RWPE2 (cell line): ENCODE data around the gene SLAMF6.
A peak's percentile ranks its signal among the peaks of the same experiment; 100 is the strongest.
"Not testable (repeated sequence)": the region's sequence is repeated elsewhere in the genome, so short reads cannot be mapped to it uniquely, and the experiment has no call there.

ENCODE experiments used
- ATAC-seq: fragments of 200-7000 bp; cut with Tn5 transposase; 3 replicates; pipeline ENCODE4 v1.9.1; 2021; ENCODE audit warnings: low read depth
- DNase-seq: peaks from one replicate; pipeline ENCODE4 v3.0.0-alpha.2; 2020; ENCODE audit warnings: low spot score
- H3K27ac ChIP-seq: fragments of 450-650 bp; 2 replicates; pipeline ENCODE4 v1.5.1; 2017; ENCODE audit warnings: mild to moderate bottlenecking; ENCODE audit not compliant: poor library complexity, severe bottlenecking
- H3K27me3 ChIP-seq: fragments of 250-450 bp; sonication (Bioruptor Pico); 2 replicates; pipeline ENCODE4 v1.5.1; 2021; ENCODE audit warnings: mild to moderate bottlenecking, moderate library complexity; ENCODE audit not compliant: insufficient read depth, poor library complexity, severe bottlenecking
- H3K36me3 ChIP-seq: fragments of 250-450 bp; sonication (Bioruptor Pico); 2 replicates; pipeline ENCODE4 v1.5.1; 2020; ENCODE audit warnings: low read depth, mild to moderate bottlenecking, moderate library complexity
- H3K4me1 ChIP-seq: fragments of 250-450 bp; sonication (Bioruptor Pico); 2 replicates; pipeline ENCODE4 v1.5.1; 2021; ENCODE audit warnings: mild to moderate bottlenecking, moderate library complexity; ENCODE audit not compliant: insufficient read depth, poor library complexity, severe bottlenecking
- H3K4me3 ChIP-seq: fragments of 250-450 bp; sonication (Bioruptor Pico); 2 replicates; pipeline ENCODE4 v1.5.1; 2021; ENCODE audit warnings: mild to moderate bottlenecking, moderate library complexity; ENCODE audit not compliant: severe bottlenecking
- H3K9me3 ChIP-seq: fragments of 250-450 bp; sonication (Bioruptor Pico); 2 replicates; pipeline ENCODE4 v1.5.1; 2021; ENCODE audit warnings: mild to moderate bottlenecking, moderate library complexity; ENCODE audit not compliant: severe bottlenecking
- TF ChIP-seq, protein P1 (sequence below): fragments of 450-650 bp; IDR thresholded peaks from one replicate; pipeline ENCODE4 v1.5.1; 2017; ENCODE audit warnings: mild to moderate bottlenecking, moderate library complexity; ENCODE audit not compliant: poor library complexity, severe bottlenecking

Gene SLAMF6

DNA sequence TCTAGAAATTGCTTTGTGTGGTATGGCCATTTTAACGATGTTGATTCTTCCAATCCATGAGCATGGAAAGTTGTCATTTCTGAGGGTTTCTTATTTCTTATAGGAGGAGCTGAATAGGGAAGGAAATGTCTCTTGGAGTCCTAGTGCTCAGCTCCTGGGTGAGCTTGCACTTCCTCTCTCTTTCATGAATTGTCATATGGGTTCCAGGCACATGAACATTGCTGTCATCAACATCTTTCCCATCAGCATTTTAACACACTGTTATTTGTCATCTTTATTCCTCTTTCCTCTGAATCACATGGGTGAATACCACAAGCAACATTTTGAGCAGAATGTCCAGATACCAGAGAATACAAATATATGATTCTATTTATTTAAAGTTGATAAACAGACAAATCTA lies 23.4 kb downstream of the SLAMF6 start:
- H3K4me3 ChIP-seq: no peak overlapping the region
- H3K4me1 ChIP-seq: no peaks in the 10 kb centered on the region
- TF ChIP-seq, protein P1, sequence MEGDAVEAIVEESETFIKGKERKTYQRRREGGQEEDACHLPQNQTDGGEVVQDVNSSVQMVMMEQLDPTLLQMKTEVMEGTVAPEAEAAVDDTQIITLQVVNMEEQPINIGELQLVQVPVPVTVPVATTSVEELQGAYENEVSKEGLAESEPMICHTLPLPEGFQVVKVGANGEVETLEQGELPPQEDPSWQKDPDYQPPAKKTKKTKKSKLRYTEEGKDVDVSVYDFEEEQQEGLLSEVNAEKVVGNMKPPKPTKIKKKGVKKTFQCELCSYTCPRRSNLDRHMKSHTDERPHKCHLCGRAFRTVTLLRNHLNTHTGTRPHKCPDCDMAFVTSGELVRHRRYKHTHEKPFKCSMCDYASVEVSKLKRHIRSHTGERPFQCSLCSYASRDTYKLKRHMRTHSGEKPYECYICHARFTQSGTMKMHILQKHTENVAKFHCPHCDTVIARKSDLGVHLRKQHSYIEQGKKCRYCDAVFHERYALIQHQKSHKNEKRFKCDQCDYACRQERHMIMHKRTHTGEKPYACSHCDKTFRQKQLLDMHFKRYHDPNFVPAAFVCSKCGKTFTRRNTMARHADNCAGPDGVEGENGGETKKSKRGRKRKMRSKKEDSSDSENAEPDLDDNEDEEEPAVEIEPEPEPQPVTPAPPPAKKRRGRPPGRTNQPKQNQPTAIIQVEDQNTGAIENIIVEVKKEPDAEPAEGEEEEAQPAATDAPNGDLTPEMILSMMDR: no peak
- no peaks in the 10 kb centered on the region for H3K36me3 ChIP-seq
- H3K27ac ChIP-seq: no peak overlapping the region
- H3K27me3 ChIP-seq: no peaks in the 10 kb centered on the region
- H3K9me3 ChIP-seq: no peaks in the 10 kb centered on the region
- DNase-seq (no peak), ATAC-seq (no peak)

DNA sequence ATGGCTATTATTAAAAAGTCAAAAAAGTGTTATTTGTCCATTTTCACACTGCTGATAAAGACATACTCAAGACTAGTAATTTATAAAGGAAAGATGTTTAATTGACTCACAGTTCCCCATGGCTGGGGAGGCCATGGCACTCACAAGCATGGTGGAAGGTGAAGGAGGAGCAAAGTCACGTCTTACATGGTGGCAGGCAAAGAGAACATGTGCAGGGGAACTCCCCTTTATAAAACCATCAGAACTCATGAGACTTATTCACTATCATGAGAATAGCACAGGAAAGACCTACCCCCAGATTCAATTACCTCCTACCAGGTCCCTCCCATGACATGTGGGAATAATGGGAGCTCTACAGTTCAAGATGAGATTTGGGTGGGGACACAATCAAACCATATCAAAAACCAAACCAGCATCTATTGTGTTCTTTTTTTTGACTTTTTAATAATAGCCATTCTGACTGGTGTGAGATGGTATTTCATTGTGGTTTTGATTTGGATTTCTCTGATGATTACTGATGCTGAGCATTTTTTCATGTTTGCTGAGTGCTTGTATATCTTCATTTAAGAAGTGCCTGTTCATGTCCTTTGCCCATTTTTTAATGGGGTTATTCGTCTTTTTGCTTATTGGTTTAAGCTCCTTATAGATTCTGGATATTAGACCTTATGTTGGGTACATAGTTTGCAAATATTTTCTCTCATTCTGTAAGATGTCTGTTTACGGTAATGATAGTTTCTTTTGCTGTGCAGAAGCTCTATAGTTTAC lies 24.6 kb downstream of the SLAMF6 start:
- H3K27ac ChIP-seq, H3K4me3 ChIP-seq, DNase-seq, H3K27me3 ChIP-seq, H3K9me3 ChIP-seq, H3K4me1 ChIP-seq, H3K36me3 ChIP-seq, ATAC-seq: not testable (repeated sequence)

DNA sequence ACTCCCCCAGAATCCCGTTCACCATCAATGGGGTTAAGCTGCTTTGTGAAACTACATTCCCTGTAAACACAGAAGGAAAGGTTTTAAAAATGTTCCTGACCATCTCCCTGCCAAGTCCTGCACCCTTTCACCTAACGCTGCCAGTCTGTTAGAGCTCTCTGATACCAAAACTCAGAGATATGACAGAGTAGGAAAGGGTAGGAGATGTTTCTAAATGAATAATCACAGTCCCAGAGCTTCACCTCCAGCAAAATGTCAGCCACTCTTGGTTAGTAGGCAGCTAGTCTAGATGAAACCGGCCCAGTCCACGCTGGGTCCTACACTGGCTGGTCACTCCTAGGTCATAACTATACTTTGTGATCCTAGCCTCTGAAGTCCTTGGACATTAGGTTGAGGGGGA lies 26.7 kb downstream of the SLAMF6 start:
- TF ChIP-seq, protein P1: no peak
- Histone ChIP-seq H3K9me3 (no peaks in the 10 kb centered on the region), H3K27ac (no peak overlapping the region), H3K4me1 (no peaks in the 10 kb centered on the region), H3K4me3 (no peak overlapping the region), H3K27me3 (no peaks in the 10 kb centered on the region), H3K36me3 (no peaks in the 10 kb centered on the region)
- DNase-seq (no peak), ATAC-seq (no peak)

DNA sequence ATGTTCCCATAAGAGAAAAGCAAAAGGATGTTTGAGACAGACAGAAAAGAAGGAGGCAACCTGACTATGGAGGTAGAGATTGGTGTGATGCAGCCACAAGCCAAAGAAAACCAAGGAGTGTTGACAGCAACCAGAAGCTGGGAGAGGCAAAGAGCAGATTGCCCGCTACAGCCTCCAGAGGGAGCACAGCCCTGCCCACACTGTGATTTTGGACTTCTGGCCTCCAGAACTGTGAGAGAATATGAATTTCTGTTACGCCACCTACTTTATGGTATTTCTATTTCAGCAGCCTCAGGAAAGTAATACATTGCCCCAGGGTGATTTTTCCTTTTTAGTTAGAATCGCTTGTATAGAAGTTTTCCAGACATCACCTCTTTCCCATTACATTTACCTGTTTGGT lies 28.4 kb downstream of the SLAMF6 start:
- ATAC-seq (no peak), DNase-seq (no peak)
- H3K27me3 ChIP-seq: no peaks in the 10 kb centered on the region
- no peaks in the 10 kb centered on the region for H3K4me1 ChIP-seq
- H3K4me3 ChIP-seq: no peak overlapping the region
- no peak overlapping the region for H3K27ac ChIP-seq
- no peaks in the 10 kb centered on the region for H3K9me3 ChIP-seq
- H3K36me3 ChIP-seq: no peaks in the 10 kb centered on the region
- TF ChIP-seq, protein P1: peak; percentile 41

DNA sequence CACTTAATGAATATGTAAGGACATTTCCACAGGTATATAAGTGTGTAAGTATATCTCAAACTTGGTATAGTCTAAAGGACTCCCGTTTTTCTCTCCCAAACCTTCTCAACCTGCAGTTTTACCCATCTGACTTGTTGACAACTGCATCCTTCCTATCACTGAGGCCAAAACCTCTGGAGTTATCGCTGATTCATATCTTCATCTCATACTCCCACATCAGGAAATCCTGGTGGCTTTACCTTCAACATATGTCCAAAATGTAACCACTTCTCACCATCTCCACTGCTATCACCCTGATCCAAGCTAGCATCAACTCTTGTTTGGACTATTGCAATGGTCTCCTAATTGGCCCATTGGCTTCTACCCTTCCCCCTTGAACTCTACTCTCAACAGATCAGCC lies 30.4 kb downstream of the SLAMF6 start:
- no peaks in the 10 kb centered on the region for H3K4me1 ChIP-seq
- ATAC-seq (no peak), DNase-seq (no peak)
- no peaks in the 10 kb centered on the region for H3K27me3 ChIP-seq
- H3K36me3 ChIP-seq: no peaks in the 10 kb centered on the region
- no peak overlapping the region for H3K27ac ChIP-seq
- H3K9me3 ChIP-seq: no peaks in the 10 kb centered on the region
- no peak overlapping the region for H3K4me3 ChIP-seq
- TF ChIP-seq, protein P1: no peak
